ENCODE measurements around the gene SMC1A. TPM values are rescaled to one million over a fixed set of nuclear protein-coding genes. Genes with fewer than 3 reads are reported as not detected.
"Not testable (repeated sequence)": the region's sequence is repeated elsewhere in the genome, so short reads cannot be mapped to it uniquely, and the experiment has no call there.

Gene SMC1A
- total RNA-seq, 1 experiment from 2014 or later: 37.6 TPM

DNA sequence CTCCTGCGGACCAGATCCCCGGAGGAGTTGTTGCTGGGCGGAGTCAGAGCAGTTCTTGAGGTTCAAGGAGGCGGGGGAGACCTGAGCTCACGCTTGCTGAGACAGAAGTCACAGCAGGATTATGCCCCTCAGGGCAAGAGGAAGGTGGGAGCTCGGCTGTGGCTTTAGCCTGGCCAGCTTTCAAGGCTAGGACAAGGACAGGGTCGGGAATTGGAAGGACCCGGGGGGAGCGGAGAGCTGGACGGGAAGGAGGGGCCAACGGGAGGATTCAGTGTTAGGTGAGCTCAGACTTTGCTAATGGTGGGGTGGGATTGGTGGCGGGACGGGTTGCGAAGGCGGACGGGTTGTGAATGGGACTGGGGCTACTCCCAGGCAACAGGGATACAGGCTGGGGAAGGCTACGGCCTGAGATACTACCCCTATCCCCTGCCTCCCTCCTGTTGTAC, 430 bp upstream of the SMC1A start, which contains the start of gene RIBC1:
Gene RIBC1, plus strand, starts transcription at position 13 of the 446 bp plus-strand sequence. CDS start 3,404 bp downstream, outside the sequence.
- DNase-seq (ENCODE audit: low read depth): no peak

DNA sequence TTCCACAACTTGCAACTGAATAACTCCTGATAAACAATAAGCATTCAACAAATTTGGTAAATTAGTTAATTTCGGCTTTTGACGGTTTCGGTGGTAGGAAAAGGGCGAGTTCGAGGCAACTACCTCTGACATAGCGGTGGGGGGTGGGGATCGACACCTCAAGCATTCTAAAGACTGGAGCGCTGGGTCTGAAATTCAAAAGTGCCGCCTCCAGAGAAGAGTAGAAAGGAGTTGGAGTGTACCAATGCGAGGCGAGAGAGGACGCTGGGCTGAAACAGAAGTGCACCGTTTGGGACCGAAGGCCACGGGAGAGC, 725 bp downstream of the SMC1A start:
- DNase-seq (ENCODE audit: low read depth): no peak

GRCh38 chrX:53421125-53421524, 1.3 kb downstream of the SMC1A start:
- no peak for DNase-seq (ENCODE audit: low read depth)

- not testable (repeated sequence) for DNase-seq (ENCODE audit: low read depth)
Observed at GRCh38 chrX:53420351-53420750, 2.1 kb downstream of the SMC1A start.

DNA sequence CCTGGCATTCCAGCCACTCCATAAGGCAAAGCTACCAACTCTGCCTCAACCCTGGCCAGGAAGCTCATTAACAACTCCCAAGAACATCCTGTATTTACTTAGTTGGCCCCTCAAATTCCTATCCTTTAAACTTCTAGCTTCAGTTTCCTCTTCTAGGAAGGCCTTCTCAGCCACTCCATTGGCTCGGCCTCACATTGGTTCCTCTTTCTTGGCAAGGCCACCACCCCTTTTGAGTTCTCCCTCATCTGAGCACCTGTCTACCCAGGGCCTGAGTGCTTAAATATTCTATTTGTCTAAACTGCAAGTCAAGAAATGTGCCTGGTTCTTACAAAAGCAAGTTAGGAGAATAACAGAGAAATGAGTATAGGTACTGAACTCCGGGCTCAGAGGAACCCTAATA, 10.0 kb downstream of the SMC1A start:
- no peak for DNase-seq (ENCODE audit: low read depth)

GRCh38 chrX:53403535-53403934, 18.9 kb downstream of the SMC1A start:
- no peak for DNase-seq (ENCODE audit: low read depth)

DNA sequence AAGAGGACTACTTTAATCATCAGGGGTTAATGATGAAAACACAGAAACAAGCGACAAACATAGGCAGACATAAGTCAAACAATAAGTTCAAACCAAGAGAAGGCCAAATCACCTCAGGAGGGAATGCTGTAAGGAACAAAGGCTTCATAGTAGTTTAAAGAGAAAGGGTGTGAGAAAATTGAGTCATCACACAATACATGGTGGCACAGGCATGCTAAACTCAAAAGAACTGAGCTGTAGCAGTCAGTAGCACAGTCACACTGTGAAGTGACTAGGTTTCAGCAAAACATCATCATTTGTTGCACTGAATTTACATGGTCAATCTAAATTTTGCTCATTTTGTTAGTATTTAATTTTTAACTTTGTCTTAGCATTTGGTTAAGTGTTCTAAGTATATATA, 24.2 kb downstream of the SMC1A start:
- no peak for DNase-seq (ENCODE audit: low read depth)

DNA sequence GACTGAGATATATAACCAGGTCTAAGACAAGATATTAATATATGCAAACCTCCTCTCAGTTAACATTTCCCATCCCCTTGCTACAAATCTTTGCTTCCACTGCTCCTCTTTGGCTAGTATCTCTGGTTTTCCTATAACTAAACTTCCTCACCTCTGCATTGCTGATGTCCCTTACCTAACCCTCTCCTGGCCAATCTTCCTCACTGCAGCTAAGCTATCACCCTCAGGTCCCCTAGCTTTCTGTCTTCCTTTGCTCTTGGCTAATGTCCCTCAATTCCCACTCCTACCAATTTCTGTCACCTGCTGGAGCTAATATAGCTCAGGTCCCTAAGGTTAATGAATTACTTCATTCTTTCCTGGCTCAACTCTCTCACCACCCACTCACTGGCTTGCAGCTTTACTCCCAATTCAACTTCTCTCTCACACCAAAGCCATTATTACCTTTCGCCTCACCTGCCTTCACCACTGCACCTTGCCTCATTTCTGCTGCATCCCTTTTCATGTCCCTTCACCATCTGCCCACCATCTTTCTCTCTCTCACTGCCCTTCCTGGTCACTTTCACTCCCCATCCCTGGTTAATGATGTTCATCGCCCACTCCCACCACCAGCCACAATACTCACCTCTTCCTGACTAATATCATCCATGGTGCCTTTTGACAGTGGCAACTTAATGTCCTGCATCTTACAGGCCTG, 26.7 kb downstream of the SMC1A start:
- no peak for DNase-seq (ENCODE audit: low read depth)

GRCh38 chrX:53383376-53384076, 38.9 kb downstream of the SMC1A start:
- DNase-seq (ENCODE audit: low read depth): no peak

DNA sequence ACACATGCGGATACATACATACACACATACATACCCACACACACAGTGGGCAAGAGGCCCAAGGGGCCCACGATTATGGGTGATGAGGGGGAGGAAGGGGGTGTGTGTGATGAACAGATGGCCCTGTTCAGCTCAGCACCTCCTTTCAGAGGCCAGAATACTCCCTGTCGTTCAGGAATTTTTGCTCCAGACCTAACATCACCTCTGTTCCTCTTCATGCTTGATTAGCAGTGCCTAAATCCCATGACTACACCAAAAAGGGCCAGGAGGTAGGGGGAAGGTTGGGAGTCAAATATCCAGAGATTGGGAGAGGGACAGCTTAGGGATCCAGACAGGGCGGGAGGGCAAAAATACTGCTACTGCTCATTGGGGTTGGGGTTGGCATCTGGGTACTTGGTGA, 42.7 kb downstream of the SMC1A start:
- DNase-seq (ENCODE audit: low read depth): no peak

DNA sequence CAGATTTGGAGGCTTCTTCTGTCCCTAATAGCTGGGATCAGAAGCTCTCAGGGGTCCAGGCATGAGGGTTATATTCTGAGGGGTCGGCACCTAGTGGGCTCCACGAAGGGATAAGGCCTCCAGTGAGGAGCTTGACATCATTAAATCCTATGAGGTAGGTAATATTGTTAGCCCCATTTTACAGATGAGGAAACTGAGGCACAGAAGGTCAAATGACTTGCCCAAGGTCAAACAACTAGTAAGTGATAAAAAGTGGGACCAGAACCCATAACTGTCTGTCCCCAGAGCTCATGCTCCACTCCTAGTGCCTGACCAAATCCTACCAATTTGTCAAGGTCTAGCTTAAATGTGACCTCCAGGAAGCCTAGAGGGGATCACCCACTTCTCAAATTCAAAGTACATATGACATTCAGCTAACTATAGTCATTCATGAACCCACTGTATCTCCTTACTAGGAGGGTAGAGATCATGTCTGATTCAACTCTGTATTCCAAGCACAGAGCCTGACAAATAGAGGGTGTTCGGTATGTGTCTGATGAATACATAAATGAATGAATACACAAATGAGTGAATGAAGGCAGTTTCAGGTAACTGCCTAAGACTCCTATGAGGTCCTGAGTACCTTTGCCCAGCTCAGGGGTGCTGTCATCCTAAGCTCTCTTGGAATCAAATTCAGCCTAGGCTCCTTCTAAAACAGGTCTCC, 43.3 kb downstream of the SMC1A start:
- DNase-seq (ENCODE audit: low read depth): no peak

- no peak for DNase-seq (ENCODE audit: low read depth)
Observed at GRCh38 chrX:53377464-53377863, 45.0 kb downstream of the SMC1A start.

DNA sequence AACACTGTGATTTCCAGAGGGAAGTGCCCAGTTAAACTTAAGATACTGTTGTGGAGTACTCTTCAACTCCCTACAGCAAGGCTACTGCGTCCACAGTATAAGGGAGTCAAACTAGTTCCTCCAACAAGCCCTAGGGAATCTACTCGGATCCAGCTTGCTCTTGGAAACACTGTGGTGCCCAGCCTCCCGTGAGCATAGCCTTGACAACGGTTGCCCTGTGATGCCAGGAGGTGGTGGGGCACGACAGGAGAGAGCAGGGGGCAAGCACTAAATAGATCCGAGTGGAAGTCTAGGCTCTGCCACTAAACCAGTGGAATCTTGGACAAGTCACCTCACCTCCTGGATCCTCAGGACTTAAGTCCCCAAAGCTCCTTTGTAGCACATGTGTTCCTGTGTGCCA, 45.6 kb downstream of the SMC1A start:
- DNase-seq (ENCODE audit: low read depth): no peak

DNA sequence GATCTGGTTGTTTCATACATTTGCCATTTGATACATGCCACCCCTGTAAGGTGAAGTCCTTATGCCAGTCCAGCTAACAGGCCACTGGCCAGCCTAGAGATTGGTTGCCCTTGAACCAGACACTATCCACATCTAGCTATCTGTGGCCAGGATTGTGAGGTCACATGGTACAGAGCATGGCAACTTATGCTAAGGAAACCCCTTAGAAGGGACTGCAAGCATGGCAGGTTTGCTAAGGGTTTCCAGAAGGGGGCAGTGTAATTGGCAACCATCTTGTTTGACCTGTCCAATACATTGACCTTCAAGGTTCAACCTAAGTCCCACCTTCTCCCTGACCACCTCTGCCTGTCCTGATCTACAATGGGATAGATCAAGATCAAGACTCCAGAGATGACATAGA, 47.5 kb downstream of the SMC1A start:
- no peak for DNase-seq (ENCODE audit: low read depth)

- DNase-seq (ENCODE audit: low read depth): peak; percentile 8
Observed at GRCh38 chrX:53374222-53374820, 48.1 kb downstream of the SMC1A start.

- DNase-seq (ENCODE audit: low read depth): no peak
Observed at GRCh38 chrX:53373307-53373706, 49.1 kb downstream of the SMC1A start.

GRCh38 chrX:53366454-53366853, 56.0 kb downstream of the SMC1A start:
- not testable (repeated sequence) for DNase-seq (ENCODE audit: low read depth)

DNA sequence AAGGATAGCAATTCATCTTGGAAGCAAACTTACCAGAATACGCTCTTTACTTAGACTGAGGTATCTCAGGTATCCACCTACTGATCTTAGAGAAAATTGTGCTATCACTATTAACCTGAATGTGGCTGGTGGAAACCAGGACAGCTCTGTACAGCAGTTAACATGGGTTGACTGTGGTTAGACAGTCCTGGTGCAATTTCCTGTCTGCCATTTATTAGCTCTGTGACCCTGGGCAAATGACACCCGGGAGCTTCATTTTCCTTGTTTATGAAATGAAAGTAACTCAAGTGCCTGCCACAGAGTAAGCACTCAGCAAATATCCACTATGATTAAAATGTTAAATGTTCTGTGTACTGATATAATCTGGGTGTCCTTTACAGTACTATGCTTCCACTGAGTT, 60.0 kb downstream of the SMC1A start:
- DNase-seq (ENCODE audit: low read depth): no peak

DNA sequence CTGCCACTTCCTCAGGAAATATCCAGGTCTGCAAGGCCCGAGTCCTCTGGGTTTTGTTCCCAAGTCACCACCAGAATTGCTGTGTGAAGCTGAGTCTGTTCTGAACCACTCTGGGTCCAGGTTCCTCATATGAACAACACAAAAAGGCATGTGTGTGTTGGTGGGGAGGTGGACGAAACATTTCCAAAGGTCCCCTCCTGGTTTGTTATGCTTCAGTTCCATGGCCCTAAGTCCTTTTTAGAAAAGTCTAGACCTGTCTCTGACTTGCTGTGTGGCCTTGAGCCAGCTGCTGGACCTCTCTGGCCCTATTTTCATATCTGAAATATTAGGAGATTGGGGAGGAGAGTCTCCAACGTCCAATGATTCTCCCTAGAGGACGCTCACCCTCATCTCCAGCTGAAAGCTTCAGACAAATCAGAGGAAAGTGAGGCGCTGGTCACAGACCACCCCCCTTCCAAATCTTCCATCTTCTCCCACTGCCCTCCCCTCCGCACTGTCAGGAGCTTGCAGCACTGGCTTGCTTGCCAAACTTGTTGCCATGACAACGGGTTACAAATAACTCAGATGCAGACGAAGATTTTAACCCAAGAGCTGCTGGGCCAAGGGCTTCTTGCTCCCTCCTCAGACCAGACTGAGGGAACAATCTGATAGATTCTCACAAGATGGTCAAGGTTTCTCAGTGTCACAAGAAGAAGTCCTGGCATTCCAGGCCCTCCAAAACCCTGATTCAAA, 64.5 kb downstream of the SMC1A start:
- DNase-seq (ENCODE audit: low read depth): peak; percentile 50

- peak; percentile 46 for DNase-seq (ENCODE audit: low read depth)
Observed at GRCh38 chrX:53356186-53356585, 66.3 kb downstream of the SMC1A start.

- DNase-seq (ENCODE audit: low read depth): no peak
Observed at GRCh38 chrX:53354669-53355068, 67.8 kb downstream of the SMC1A start.

DNA sequence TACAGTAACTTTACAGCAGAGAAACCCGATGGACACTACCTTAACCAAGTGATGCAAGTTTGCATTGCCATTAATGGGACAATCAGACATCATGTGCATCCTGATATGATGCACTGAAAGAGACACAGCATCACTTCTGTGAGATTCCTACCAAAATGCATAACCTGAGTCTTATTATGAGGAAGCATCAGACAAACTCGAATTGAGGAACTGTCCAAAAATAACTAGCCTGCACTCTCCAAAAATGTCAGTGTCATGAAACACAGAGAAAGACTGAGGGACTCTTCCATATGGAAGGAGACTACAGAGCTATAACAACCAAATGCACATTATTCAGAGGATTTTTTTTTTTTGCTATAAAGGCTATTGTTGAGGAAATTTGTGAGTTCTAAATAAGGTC, 74.5 kb downstream of the SMC1A start:
- no peak for DNase-seq (ENCODE audit: low read depth)

Data from RPMI7951 (cell line).